ENCODE measurements around the gene ASCL1.

- TF ChIP-seq CTCF (IDR thresholded peaks at IDR 0.05 in 8 of 11, conservative IDR thresholded peaks at IDR 0.05 in 3 of 11), result no peak
- no peak for TF ChIP-seq POLR2A (IDR thresholded peaks at IDR 0.05)
Observed at GRCh38 chr12:102907918-102908317, 49.6 kb upstream of the ASCL1 start.
